H1 (cell line): ENCODE data around the gene MRPS31. TPM values are rescaled to one million over a fixed set of nuclear protein-coding genes. Genes with fewer than 3 reads are reported as not detected.

Source experiments
- CTCF ChIA-PET: fragments of 300-600 bp; sonication (Branson Sonifier 250); formaldehyde crosslinking; loops from one replicate; lab custom pipeline; 2021; ENCODE audit not compliant: partially characterized antibody; lab: Charles Lee
- POLR2A ChIA-PET: fragments of 300-600 bp; sonication (Branson Sonifier 250); formaldehyde crosslinking; loops from one replicate; lab custom pipeline; 2021; ENCODE audit warnings: inconsistent platforms; ENCODE audit not compliant: partially characterized antibody; lab: Charles Lee
- DNase-seq, 2 experiments: peaks; one replicate each; pipeline versions ENCODE4 v3.0.0 to v3.0.0-alpha.2; 2010 to 2022; ENCODE audit warnings: low spot score in 2 of 2, low read depth in 1 of 2, mixed read lengths in 1 of 2
- FAIRE-seq: peaks from 2 replicates; lab custom pipeline; 2011; peaks lifted over from hg19 to GRCh38; lab: Jason Lieb, UNC
- H2AFZ ChIP-seq: 2 replicates; pipeline ENCODE4 v1.8.1; 2012; ENCODE audit warnings: low read length, inconsistent platforms
- H2AK5ac ChIP-seq: 2 replicates; pipeline ENCODE4 v1.6.1; 2013; ENCODE audit warnings: low read depth, low read length
- H2BK120ac ChIP-seq: replicated peaks from 2 replicates; pipeline ENCODE3; 2013; ENCODE audit warnings: low read depth, low read length, inconsistent platforms
- H2BK12ac ChIP-seq: 2 replicates; pipeline ENCODE4 v1.6.1; 2013; ENCODE audit warnings: low read depth, low read length
- H2BK15ac ChIP-seq: 2 replicates; pipeline ENCODE4 v1.6.1; 2013; ENCODE audit warnings: low read length
- H2BK20ac ChIP-seq: 2 replicates; pipeline ENCODE4 v1.6.1; 2013; ENCODE audit warnings: low read length
- H2BK5ac ChIP-seq: 2 replicates; pipeline ENCODE4 v1.6.1; 2013; ENCODE audit warnings: low read depth, low read length
- H3K14ac ChIP-seq: 2 replicates; pipeline ENCODE4 v1.6.1; 2013; ENCODE audit warnings: inconsistent platforms; ENCODE audit not compliant: insufficient read length
- H3K18ac ChIP-seq: 2 replicates; pipeline ENCODE4 v1.6.1; 2013; ENCODE audit warnings: low read length; ENCODE audit errors: extremely low read depth
- H3K23ac ChIP-seq: 2 replicates; pipeline ENCODE4 v1.6.1; 2013; ENCODE audit warnings: inconsistent platforms; ENCODE audit not compliant: insufficient read length
- H3K23me2 ChIP-seq: 2 replicates; pipeline ENCODE4 v1.6.1; 2013; ENCODE audit warnings: low read depth, low read length
- H3K27ac ChIP-seq: 2 replicates; pipeline ENCODE4 v1.6.1; 2011; ENCODE audit warnings: low read depth, low read length, inconsistent platforms
- H3K27me3 ChIP-seq, 4 experiments: replicated peaks in 1 of 4; 1 replicate in 1 of 4; 2 replicates in 3 of 4; pipeline versions ENCODE4 v1.6.1 to v1.8.1; 2011 to 2013; ENCODE audit warnings: low read length in 3 of 4, mild to moderate bottlenecking in 3 of 4, inconsistent platforms in 2 of 4, mixed read lengths in 2 of 4, moderate library complexity in 1 of 4; ENCODE audit not compliant: control insufficient read depth in 3 of 4, insufficient read depth in 3 of 4; ENCODE audit errors: extremely low read depth in 1 of 4
- H3K36me3 ChIP-seq, 4 experiments: 2 replicates each; pipeline versions ENCODE4 v1.6.1 to v1.8.1; 2011 to 2013; ENCODE audit warnings: mild to moderate bottlenecking in 4 of 4, low read length in 3 of 4, moderate library complexity in 2 of 4, control low read depth in 1 of 4, inconsistent platforms in 1 of 4; ENCODE audit not compliant: insufficient read depth in 4 of 4, control insufficient read depth in 2 of 4
- H3K4ac ChIP-seq: replicated peaks from 2 replicates; pipeline ENCODE3; 2013; ENCODE audit warnings: low read length, low read depth, mixed read lengths, inconsistent platforms; ENCODE audit not compliant: insufficient read length
- H3K4me1 ChIP-seq, 4 experiments: replicated peaks in 1 of 4; 1 replicate in 1 of 4; 2 replicates in 3 of 4; pipeline versions ENCODE4 v1.6.1 to v1.8.1; 2011 to 2013; ENCODE audit warnings: low read length in 3 of 4, inconsistent platforms in 2 of 4, mixed read lengths in 1 of 4; ENCODE audit not compliant: insufficient read depth in 4 of 4, control insufficient read depth in 3 of 4
- H3K4me2 ChIP-seq, 2 experiments: 2 replicates each; pipeline versions ENCODE4 v1.6.1 to v1.8.1; 2011 to 2013; ENCODE audit warnings: low read depth in 2 of 2, low read length in 2 of 2, control low read depth in 1 of 2, inconsistent platforms in 1 of 2, mild to moderate bottlenecking in 1 of 2; ENCODE audit not compliant: insufficient read depth in 1 of 2
- H3K4me3 ChIP-seq, 4 experiments: fragments of 200-600, 300-600 bp in 1 of 4; sonication (generic), shearing (Covaris generic), sonication (Bioruptor Twin) in 1 of 4; 2 replicates each; pipeline versions ENCODE4 v1.5.1 to v1.8.1; 2011 to 2016; ENCODE audit warnings: low read length in 4 of 4, low read depth in 3 of 4, control low read depth in 2 of 4, inconsistent platforms in 2 of 4, mild to moderate bottlenecking in 2 of 4, mixed read lengths in 1 of 4, moderate library complexity in 1 of 4; ENCODE audit not compliant: insufficient read depth in 2 of 4; ENCODE audit errors: extremely low read depth in 1 of 4
- H3K56ac ChIP-seq: replicated peaks from 2 replicates; pipeline ENCODE3; 2013; ENCODE audit warnings: low read depth, mild to moderate bottlenecking, mixed read lengths, low read length, inconsistent platforms; ENCODE audit not compliant: insufficient read length
- H3K79me1 ChIP-seq: 2 replicates; pipeline ENCODE4 v1.6.1; 2013; ENCODE audit warnings: low read depth, low read length, control low read depth
- H3K79me2 ChIP-seq, 2 experiments: 2 replicates each; pipeline versions ENCODE4 v1.6.1 to v1.8.1; 2012 to 2013; ENCODE audit warnings: low read length in 2 of 2, mild to moderate bottlenecking in 2 of 2, inconsistent platforms in 1 of 2; ENCODE audit not compliant: insufficient read depth in 2 of 2, control insufficient read depth in 1 of 2
- H3K9ac ChIP-seq, 4 experiments: replicated peaks in 1 of 4; 1 replicate in 1 of 4; 2 replicates in 3 of 4; pipeline versions ENCODE4 v1.6.1 to v1.8.1; 2011 to 2013; ENCODE audit warnings: low read depth in 3 of 4, low read length in 3 of 4, control low read depth in 2 of 4, mild to moderate bottlenecking in 2 of 4, moderate library complexity in 2 of 4, inconsistent platforms in 1 of 4; ENCODE audit errors: extremely low read depth in 1 of 4
- H3K9me3 ChIP-seq, 2 experiments: 2 replicates each; pipeline versions ENCODE4 v1.6.1 to v1.8.1; 2012 to 2013; ENCODE audit warnings: mild to moderate bottlenecking in 2 of 2, moderate library complexity in 2 of 2, control low read depth in 1 of 2, inconsistent platforms in 1 of 2, low read depth in 1 of 2, low read length in 1 of 2, mixed read lengths in 1 of 2; ENCODE audit not compliant: insufficient read depth in 2 of 2
- H4K20me1 ChIP-seq, 2 experiments: replicated peaks in 1 of 2; 2 replicates each; pipeline versions ENCODE3 to v1.8.1; 2011 to 2013; ENCODE audit warnings: inconsistent platforms in 2 of 2, low read length in 2 of 2, mild to moderate bottlenecking in 1 of 2; ENCODE audit not compliant: insufficient read depth in 2 of 2, control insufficient read depth in 1 of 2
- H4K5ac ChIP-seq: 2 replicates; pipeline ENCODE4 v1.6.1; 2013; ENCODE audit warnings: low read length, low read depth, mixed read lengths, inconsistent platforms; ENCODE audit not compliant: insufficient read length
- H4K8ac ChIP-seq: 2 replicates; pipeline ENCODE4 v1.8.0; 2013; ENCODE audit warnings: mild to moderate bottlenecking, moderate library complexity, low read length, inconsistent platforms; ENCODE audit not compliant: insufficient read depth; ENCODE audit errors: extremely low read depth
- H4K91ac ChIP-seq: replicated peaks from 2 replicates; pipeline ENCODE3; 2013; ENCODE audit warnings: low read length, mixed read lengths, inconsistent platforms; ENCODE audit not compliant: insufficient read length
- BRCA1 ChIP-seq: IDR thresholded peaks from 2 replicates; pipeline ENCODE4 v1.6.1; 2012; ENCODE audit warnings: low read depth, low read length, improper control_type of control experiment
- CBX5 ChIP-seq: fragments of 300-800, 300-1000 bp; sonication (generic); IDR thresholded peaks from 2 replicates; pipeline ENCODE4 v1.7.1; 2016; ENCODE audit warnings: antibody characterized with exemption, low read length, low read depth
- CTBP2 ChIP-seq: IDR thresholded peaks from 2 replicates; pipeline ENCODE4 v1.7.0; 2011; ENCODE audit warnings: borderline replicate concordance, mild to moderate bottlenecking, moderate library complexity, mixed read lengths, low read length; ENCODE audit not compliant: insufficient read depth, insufficient read length
- KDM4A ChIP-seq: IDR thresholded peaks from one replicate; pipeline ENCODE4 v1.7.1; 2012; ENCODE audit warnings: low read depth, mild to moderate bottlenecking, moderate library complexity, low read length, inconsistent platforms; ENCODE audit not compliant: severe bottlenecking
- NANOG ChIP-seq: IDR thresholded peaks from 2 replicates; pipeline ENCODE4 v1.6.1; 2011; ENCODE audit warnings: low read length, low read depth, mild to moderate bottlenecking, inconsistent platforms; ENCODE audit not compliant: insufficient read depth, poor library complexity, severe bottlenecking
- PHF8 ChIP-seq: fragments of 200-600 bp; sonication (generic); conservative IDR thresholded peaks from 2 replicates; pipeline ENCODE4 v1.7.1; 2012; ENCODE audit warnings: low read depth, mild to moderate bottlenecking, inconsistent platforms, low read length, moderate library complexity
- RBBP5 ChIP-seq: IDR thresholded peaks from 2 replicates; pipeline ENCODE4 v1.7.1; 2012; ENCODE audit warnings: low read depth, mild to moderate bottlenecking, inconsistent platforms, low read length, moderate library complexity, borderline replicate concordance
- SAP30 ChIP-seq: fragments of 300-600 bp; sonication (generic); IDR thresholded peaks from 2 replicates; pipeline ENCODE4 v1.7.1; 2012; ENCODE audit warnings: low read length, moderate library complexity, mild to moderate bottlenecking, inconsistent platforms; ENCODE audit not compliant: insufficient read depth, insufficient replicate concordance
- SIRT6 ChIP-seq: IDR thresholded peaks from one replicate; pipeline ENCODE4 v1.7.1; 2012; ENCODE audit warnings: low read length, inconsistent platforms
- SIX5 ChIP-seq: IDR thresholded peaks from 2 replicates; pipeline ENCODE4 v1.6.1; 2011; ENCODE audit warnings: mild to moderate bottlenecking, low read depth, low read length
- SRF ChIP-seq: IDR thresholded peaks from 2 replicates; pipeline ENCODE4 v1.6.1; 2011; ENCODE audit warnings: mild to moderate bottlenecking, low read depth, low read length, moderate library complexity
- TAF1 ChIP-seq: IDR thresholded peaks from 2 replicates; pipeline ENCODE4 v1.6.1; 2011; ENCODE audit warnings: mild to moderate bottlenecking, low read depth, low read length
- TCF12 ChIP-seq: IDR thresholded peaks from 2 replicates; pipeline ENCODE4 v1.6.1; 2011; ENCODE audit warnings: low read depth, mild to moderate bottlenecking, low read length
- WGBS, 2 experiments: shearing (Covaris generic) in 1 of 2; methylation state at CpG; one replicate each; pipeline versions ENCODE4 v1.1.6 to v1.1.7; 2013 to 2015; ENCODE audit warnings: low lambda C conversion rate in 2 of 2, mixed read lengths in 2 of 2, inconsistent platforms in 1 of 2, low coverage in 1 of 2, missing lambda C conversion rate in 1 of 2; ENCODE audit not compliant: insufficient replicate concordance in 2 of 2, insufficient coverage in 1 of 2, insufficient read length in 1 of 2; ENCODE audit errors: extremely low coverage in 1 of 2, missing lambda C conversion rate in 1 of 2; 5-methylcytosine and 5-hydroxymethylcytosine counted together
- polyA plus RNA-seq, 7 experiments: library from polyadenylated mRNA; depleted of rRNA in 3 of 7; stranded (reverse) in 5 of 7; unstranded in 2 of 7; fragments of >200 nt in 5 of 7; fragments of 200-250 nt in 2 of 7; gene quantifications; 1 replicate in 5 of 7; 2 replicates in 1 of 7; 4 replicates in 1 of 7; pipeline versions ENCODE4 v1.2.1 to v1.2.3, GENCODE V29; 2011 to 2013; ENCODE audit warnings: missing spikeins in 2 of 7, mixed read lengths in 2 of 7
- total RNA-seq: library from RNA; stranded (reverse); fragmentation: NEBNext Ultra II Directional; extraction: Animal tissue kit (Norgen Biotek cat#: 25700); gene quantifications from 2 replicates; pipeline ENCODE4 v1.2.1, GENCODE V29; 2021

MRPS31 gene
- total and polyA plus RNA-seq, 2 of the 8 experiments (the other 6 are each of a cell fraction or from before 2014, with no cell fraction given): 13.6 to 33.3 TPM

GRCh38 chr13:40777809-40778175 lies 6.8 kb upstream of the MRPS31 start:
- H3K27ac ChIP-seq: no peak overlapping the region
- CTCF ChIA-PET: interaction anchor here (0.6 to 5.3 kb wide), 62 partner anchors 8 to 1159 kb away, joined by 3 to 38 read pairs (median 4); partner anchors contain the start of gene SLC25A15
- H2AK5ac ChIP-seq: no peak overlapping the region
- H4K20me1 ChIP-seq: no peaks in the 10 kb centered on the region
- no peak overlapping the region; the same call in 1 of the 2 replicates for H2BK15ac ChIP-seq
- no peaks in the 10 kb centered on the region; a peak in 1 of 7 replicates for H3K4me1 ChIP-seq
- no peak overlapping the region for H2BK20ac ChIP-seq
- H4K8ac ChIP-seq: no peak overlapping the region
- H3K79me2 ChIP-seq: no peaks in the 10 kb centered on the region
- TF ChIP-seq SRF (no peak), NANOG (no peak), KDM4A (no peak), CTBP2 (no peak), BRCA1 (no peak), CBX5 (no peak), RBBP5 (no peak), TCF12 (no peak), PHF8 (no peak), SAP30 (no peak), TAF1 (no peak), SIX5 (no peak), SIRT6 (no peak)
- H3K4ac ChIP-seq: no peak overlapping the region
- H3K27me3 ChIP-seq: no peaks in the 10 kb centered on the region
- no peak overlapping the region for H4K5ac ChIP-seq
- H3K36me3 ChIP-seq: no peaks in the 10 kb centered on the region
- no peak overlapping the region for H3K23ac ChIP-seq
- H4K91ac ChIP-seq: no peak overlapping the region
- no peak overlapping the region for H3K9ac ChIP-seq
- peak overlapping the region; percentile 89 for H2AFZ ChIP-seq
- FAIRE-seq (no peak), DNase-seq (no peak)
- no peak overlapping the region for H3K56ac ChIP-seq
- no peak overlapping the region for H2BK5ac ChIP-seq
- 56% methylated on average over 3 of the region's 3 CpGs; no CpG with 5 or more reads in 1 of the 2 experiments for WGBS, 2 experiments
- H2BK120ac ChIP-seq: no peak overlapping the region
- H3K18ac ChIP-seq: no peak overlapping the region
- no peak overlapping the region for H3K4me2 ChIP-seq
- no peaks in the 10 kb centered on the region for H3K23me2 ChIP-seq
- H3K79me1 ChIP-seq: no peaks in the 10 kb centered on the region
- H3K14ac ChIP-seq: no peak overlapping the region
- no peak overlapping the region for H3K4me3 ChIP-seq
- POLR2A ChIA-PET: interaction anchor here (1.7 kb wide), 1 partner anchor 12 kb away, joined by 7 read pairs; the partner anchor contains the start of gene SLC25A15
- no peak overlapping the region for H2BK12ac ChIP-seq
- no peaks in the 10 kb centered on the region for H3K9me3 ChIP-seq
